HG03565 (cell line): Measurements from ENCODE around the gene KAT6B.

ENCODE experiments used
- ATAC-seq: cut with Tn5 transposase; IDR thresholded peaks from one replicate; pipeline ENCODE4 v1.9.1; 2021; ENCODE audit warnings: mild to moderate bottlenecking, moderate library complexity; ENCODE audit not compliant: unreplicated experiment

The KAT6B gene

GRCh38 chr10:74822521-74823089 lies 3.8 kb upstream of the KAT6B start:
- ATAC-seq, result no peak

GRCh38 chr10:74823791-74824183 lies 2.6 kb upstream of the KAT6B start:
- no peak for ATAC-seq

GRCh38 chr10:74824184-74824899 lies 2.1 kb upstream of the KAT6B start:
- no peak for ATAC-seq

GRCh38 chr10:74824900-74825370 lies 1.5 kb upstream of the KAT6B start:
- ATAC-seq, result no peak

GRCh38 chr10:74825371-74826141 lies 844 bp upstream of the KAT6B start:
- ATAC-seq, result no peak

- no peak for ATAC-seq
Measured at GRCh38 chr10:74827045-74827441, 643 bp downstream of the KAT6B start.

- no peak for ATAC-seq
Measured at GRCh38 chr10:74827694-74828093, 1.3 kb downstream of the KAT6B start.

GRCh38 chr10:74828946-74829345 lies 2.5 kb downstream of the KAT6B start:
- ATAC-seq, result no peak

- no peak for ATAC-seq
Measured at GRCh38 chr10:74831518-74832120, 5.2 kb downstream of the KAT6B start.

- no peak for ATAC-seq
Measured at GRCh38 chr10:74835963-74836362, 9.6 kb downstream of the KAT6B start.

- ATAC-seq, result no peak
Measured at GRCh38 chr10:74836877-74837276, 10.5 kb downstream of the KAT6B start.

GRCh38 chr10:74837743-74838142 lies 11.3 kb downstream of the KAT6B start:
- no peak for ATAC-seq

- no peak for ATAC-seq
Measured at GRCh38 chr10:74839708-74840107, 13.3 kb downstream of the KAT6B start.

GRCh38 chr10:74841265-74841973 lies 15.0 kb downstream of the KAT6B start:
- no peak for ATAC-seq

- ATAC-seq, result no peak
Measured at GRCh38 chr10:74842301-74842954, 16.0 kb downstream of the KAT6B start.

- no peak for ATAC-seq
Measured at GRCh38 chr10:74846958-74847357, 20.6 kb downstream of the KAT6B start.

GRCh38 chr10:74851831-74852230 lies 25.4 kb downstream of the KAT6B start:
- no peak for ATAC-seq

GRCh38 chr10:74852381-74852780 lies 26.0 kb downstream of the KAT6B start:
- ATAC-seq, result no peak

- no peak for ATAC-seq
Measured at GRCh38 chr10:74854610-74855009, 28.2 kb downstream of the KAT6B start.

GRCh38 chr10:74855027-74855426 lies 28.6 kb downstream of the KAT6B start:
- no peak for ATAC-seq
